Adrenal gland (tissue), 19 donors: Measurements from ENCODE around the gene TNC. TPM values are rescaled to one million over a fixed set of nuclear protein-coding genes. Genes with fewer than 3 reads are reported as not detected.

Experiments used
- DNase-seq, 7 donors: peaks; one replicate each; pipeline ENCODE4 v3.0.0-alpha.2; 2019 to 2020
- H3K27ac ChIP-seq, 5 donors: fragments of 200-600 bp; sonication (generic) in 4 of 5; 1 replicate in 3 of 5; 2 replicates in 2 of 5; pipeline versions ENCODE4 v1.5.1 to v1.8.0; 2016 to 2020; ENCODE audit warnings: mild to moderate bottlenecking in 1 of 5
- H3K27me3 ChIP-seq: fragments of 200-600 bp; 2 replicates; pipeline ENCODE4 v1.8.0; 2021
- H3K36me3 ChIP-seq, 2 donors: fragments of 200-600 bp; replicated peaks in 1 of 2; 1 replicate in 1 of 2; 2 replicates in 1 of 2; pipeline versions ENCODE4 v1.5.1 to v1.8.0; 2018 to 2022
- H3K4me1 ChIP-seq, 2 donors: fragments of 200-600 bp; replicated peaks in 1 of 2; 1 replicate in 1 of 2; 2 replicates in 1 of 2; pipeline versions ENCODE4 v1.5.1 to v1.8.0; 2018 to 2021
- H3K4me3 ChIP-seq, 4 donors: fragments of 200-600 bp; sonication (generic) in 3 of 4; one replicate each; pipeline ENCODE4 v1.5.1; 2016 to 2018
- H3K9me3 ChIP-seq, 3 donors: fragments of 200-600 bp; sonication (generic) in 1 of 3; replicated peaks in 1 of 3; 1 replicate in 2 of 3; 2 replicates in 1 of 3; pipeline versions ENCODE4 v1.5.1 to v1.8.0; 2016 to 2021
- POLR2A ChIP-seq, 2 donors: fragments of 450-650 bp; IDR thresholded peaks; one replicate each; pipeline ENCODE4 v1.6.1; 2017; ENCODE audit warnings: antibody characterized with exemption in 2 of 2, mild to moderate bottlenecking in 2 of 2, moderate library complexity in 1 of 2
- WGBS, 4 donors: extraction: QIAGEN DNeasy Blood & Tissue Kit in 2 of 4; methylation state at CpG; one replicate each; pipeline versions ENCODE4 v1.1.5 to v1.1.7; 2013 to 2017; 5-methylcytosine and 5-hydroxymethylcytosine counted together
- intact Hi-C, 2 donors: fragments of 100-400 bp; cut with DNase I; formaldehyde crosslinking; loops; one replicate each; pipeline versions ENCODE4 v1.14.1 to v1.15.0; 2022 to 2023
- long read RNA-seq, 10 donors: library from polyadenylated mRNA in 3 of 10; unstranded in 2 of 10; stranded (forward) in 1 of 10; transcript quantifications; one replicate each; pipeline ENCODE4 v2.0.0 and lab custom pipeline, GENCODE V29; 2021 to 2026
- polyA plus RNA-seq, 3 donors: library from polyadenylated mRNA; stranded (reverse); fragments of 200-250 nt in 2 of 3; fragments of 350-450 nt in 1 of 3; fragmentation: Illumina TruSeq in 1 of 3; extraction: RNeasy Lipid Tissue Mini Kit (QIAGEN cat#74804) in 1 of 3; gene quantifications; one replicate each; pipeline ENCODE4 v1.2.3, GENCODE V29; 2013 to 2014
- total RNA-seq, 9 donors: library from RNA; depleted of rRNA in 4 of 9; stranded (reverse); fragments of >200 nt in 4 of 9; fragments of 120-200 nt in 1 of 9; fragmentation: NEBNext Ultra II Directional in 1 of 9; extraction: Animal tissue kit (Norgen Biotek cat#: 25700) in 1 of 9; gene quantifications; one replicate each; pipeline versions ENCODE4 v1.1.0 to v1.2.4, GENCODE V29; 2013 to 2023
- TF ChIP-seq, protein P1 (sequence below), 6 experiments: fragments of 450-650 bp in 4 of 6; fragments of 200-600 bp in 2 of 6; sonication (generic) in 1 of 6; IDR thresholded peaks; 1 replicate in 5 of 6; 2 replicates in 1 of 6; pipeline versions ENCODE4 v1.5.1 to v1.8.0; 2016 to 2021; ENCODE audit warnings: antibody characterized with exemption in 6 of 6, mild to moderate bottlenecking in 2 of 6, moderate library complexity in 1 of 6
- donor health status: healthy with polysubstance abuse.
- donor health status: Bipolar disorder and iron deficiency.
- donor health status: DM: yes; HTN: yes; CAD: no.
- donor health status: DM: no; HTN: no; CAD: no.
- donor health status: DM: no; HTN: no; CAD: no.
- donor health status: DM: yes; HTN: yes; CAD: no.

Gene TNC
- total RNA-seq (10 to 100 TPM in 6 of 9 donors, 1 to 10 TPM in 3; 6.9 to 53.8 (median 12.1) TPM), polyA plus RNA-seq (1 to 10 TPM; 1.9 to 7.3 (median 2.7) TPM)
- long read RNA-seq, donor 1, result 0 reads
- long read RNA-seq, donor 2, result 0 reads
- long read RNA-seq, donor 3, result 0 reads
- long read RNA-seq, donor 4, partial matches to known transcripts, result 1 of 2 reads
- long read RNA-seq, donor 4, other reads (novel, unspliced or antisense), result 1 of 2 reads
- long read RNA-seq, donor 5, partial matches to known transcripts, result 4 of 30 reads
- long read RNA-seq, donor 5, other reads (novel, unspliced or antisense), result 26 of 30 reads
- long read RNA-seq, donor 6, result 0 reads
- long read RNA-seq, donor 7, result 0 reads
- long read RNA-seq, donor 8, partial matches to known transcripts, result 5 of 5 reads
- long read RNA-seq, donor 8, other reads (novel, unspliced or antisense), result 0 of 5 reads
- long read RNA-seq, donor 9, result 0 reads
- long read RNA-seq, donor 10, result 0 reads

DNA sequence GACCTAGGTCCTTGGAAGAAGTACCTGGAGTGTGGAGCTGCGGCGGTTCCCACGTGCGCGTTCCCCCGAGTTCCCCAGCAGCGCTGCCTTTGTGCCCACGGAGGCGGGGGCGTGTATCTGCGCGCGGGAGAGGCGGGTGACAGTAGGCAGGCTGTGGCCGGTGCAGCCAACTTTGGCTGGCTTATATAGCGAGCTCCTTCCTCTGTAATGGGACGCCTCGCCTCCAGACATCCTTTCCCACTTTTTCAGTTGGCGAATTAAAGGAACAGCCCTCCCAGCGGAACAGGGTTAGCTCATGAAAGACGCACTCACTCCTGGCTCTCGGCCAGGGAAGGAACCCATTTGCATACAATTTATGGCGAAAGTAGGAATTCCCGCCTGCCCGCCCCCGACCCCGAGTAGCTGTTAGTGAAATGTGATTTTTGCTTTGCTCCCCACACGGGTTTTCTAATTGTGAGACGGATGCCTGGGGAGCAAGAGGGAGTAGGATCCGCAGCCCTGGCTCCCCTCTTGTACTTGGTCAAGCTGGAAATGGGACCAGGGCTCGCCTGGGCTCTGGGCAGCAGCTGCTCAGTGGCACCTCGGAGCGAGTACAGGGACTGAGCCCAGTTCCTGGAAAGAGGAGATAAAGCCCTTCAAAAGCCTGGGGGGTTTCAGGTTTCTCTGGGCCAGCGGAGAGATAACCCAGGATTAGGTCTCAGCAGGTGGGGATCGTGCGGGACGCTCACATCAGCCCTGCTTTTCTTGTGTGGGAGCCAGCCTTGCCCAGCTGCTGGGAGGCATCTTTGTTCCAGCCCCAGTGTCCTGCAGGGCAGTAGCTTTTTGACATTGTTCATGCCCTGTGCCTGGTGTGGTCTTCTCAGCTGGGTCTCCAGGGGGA, at the start of gene TNC:
Gene TNC, minus strand, starts transcription at position 159 of the 880 bp plus-strand sequence. CDS start 27,139 bp downstream, outside the sequence.
- no peak for TF ChIP-seq POLR2A (IDR thresholded peaks at IDR 0.05)
- TF ChIP-seq, protein P1, sequence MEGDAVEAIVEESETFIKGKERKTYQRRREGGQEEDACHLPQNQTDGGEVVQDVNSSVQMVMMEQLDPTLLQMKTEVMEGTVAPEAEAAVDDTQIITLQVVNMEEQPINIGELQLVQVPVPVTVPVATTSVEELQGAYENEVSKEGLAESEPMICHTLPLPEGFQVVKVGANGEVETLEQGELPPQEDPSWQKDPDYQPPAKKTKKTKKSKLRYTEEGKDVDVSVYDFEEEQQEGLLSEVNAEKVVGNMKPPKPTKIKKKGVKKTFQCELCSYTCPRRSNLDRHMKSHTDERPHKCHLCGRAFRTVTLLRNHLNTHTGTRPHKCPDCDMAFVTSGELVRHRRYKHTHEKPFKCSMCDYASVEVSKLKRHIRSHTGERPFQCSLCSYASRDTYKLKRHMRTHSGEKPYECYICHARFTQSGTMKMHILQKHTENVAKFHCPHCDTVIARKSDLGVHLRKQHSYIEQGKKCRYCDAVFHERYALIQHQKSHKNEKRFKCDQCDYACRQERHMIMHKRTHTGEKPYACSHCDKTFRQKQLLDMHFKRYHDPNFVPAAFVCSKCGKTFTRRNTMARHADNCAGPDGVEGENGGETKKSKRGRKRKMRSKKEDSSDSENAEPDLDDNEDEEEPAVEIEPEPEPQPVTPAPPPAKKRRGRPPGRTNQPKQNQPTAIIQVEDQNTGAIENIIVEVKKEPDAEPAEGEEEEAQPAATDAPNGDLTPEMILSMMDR (IDR thresholded peaks at IDR 0.05), result no peak
- intact Hi-C loops, result no loop called here
- Histone ChIP-seq H3K36me3 (no peaks in the 10 kb centered on the region), H3K27me3 (peaks cover 22% of the 10 kb centered on the region), H3K9me3 (no peaks in the 10 kb centered on the region), H3K4me3 (peak within 1 kb of the TSS in 1 of 4 donors; percentile 43), H3K4me1 (peaks cover 0 to 15% of the 10 kb centered on the region in 2 donors), H3K27ac (peak within 1 kb of the TSS in 1 of 5 donors; percentile 49)
- WGBS, 4 donors, result 1 to 3% (median 1%) methylated on average over 11 to 37 of the region's 37 CpGs
- DNase-seq, result peak; percentile 20 to 66 (median 46)

DNA sequence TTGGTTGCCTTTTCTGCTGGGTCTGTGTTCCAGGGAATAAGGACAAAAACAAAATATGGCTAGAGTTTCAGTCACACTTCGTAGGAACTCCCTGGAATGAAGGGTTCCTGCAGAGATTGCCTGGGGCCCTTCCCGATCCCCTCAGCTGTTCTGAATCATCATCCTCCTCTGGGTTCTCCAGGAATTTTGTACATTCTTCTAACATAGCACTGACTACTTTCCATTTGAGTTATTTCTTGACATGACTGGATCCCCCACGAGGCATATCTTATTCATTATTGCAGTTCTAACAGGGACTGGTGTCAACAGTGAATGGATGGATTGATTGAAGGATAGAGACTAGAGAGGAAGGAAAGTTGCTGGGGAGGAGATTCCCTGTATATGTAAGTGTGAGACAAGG, 49.2 kb upstream of the TNC start:
- no peaks in the 10 kb centered on the region for H3K36me3 ChIP-seq
- TF ChIP-seq, protein P1 (IDR thresholded peaks at IDR 0.05), result no peak
- TF ChIP-seq POLR2A (IDR thresholded peaks at IDR 0.05), result no peak
- DNase-seq, result no peak
- H3K4me1 ChIP-seq, result no peaks in the 10 kb centered on the region
- no peak overlapping the region for H3K4me3 ChIP-seq
- no peaks in the 10 kb centered on the region for H3K9me3 ChIP-seq
- no peak overlapping the region for H3K27ac ChIP-seq
- intact Hi-C loops, result no loop called here
- WGBS, 4 donors, result 57 to 76% (median 66%) methylated on average over 3 of the region's 3 CpGs
- no peaks in the 10 kb centered on the region for H3K27me3 ChIP-seq

DNA sequence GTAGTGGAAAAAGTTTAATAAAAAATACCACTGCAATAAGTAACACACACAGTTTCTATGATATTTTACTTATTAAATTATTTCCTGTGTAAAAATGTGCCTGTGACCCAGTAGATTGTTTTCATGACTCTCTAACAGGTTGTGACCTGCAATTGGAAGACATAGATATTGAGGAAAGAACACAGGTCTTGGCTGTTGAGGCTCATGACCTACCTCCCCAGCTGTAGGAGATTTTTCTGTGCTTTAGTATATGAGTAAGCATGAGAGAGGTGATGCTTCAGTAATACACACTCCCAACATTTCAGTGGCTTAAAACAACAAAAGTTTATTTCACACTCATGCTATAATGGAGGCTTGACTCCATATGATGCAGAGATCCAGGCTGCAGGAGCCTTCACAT, 47.3 kb upstream of the TNC start:
- Histone ChIP-seq H3K9me3 (no peaks in the 10 kb centered on the region), H3K4me1 (no peaks in the 10 kb centered on the region)

More for the DNA sequence above, 47.3 kb upstream of the TNC start:
- no peak overlapping the region for H3K27ac ChIP-seq
- no peaks in the 10 kb centered on the region for H3K36me3 ChIP-seq
- intact Hi-C loops, result no loop called here
- H3K4me3 ChIP-seq, result no peak overlapping the region
- no peak for DNase-seq
- no peak for TF ChIP-seq POLR2A (IDR thresholded peaks at IDR 0.05)
- TF ChIP-seq, protein P1 (IDR thresholded peaks at IDR 0.05), result no peak
- H3K27me3 ChIP-seq, result no peaks in the 10 kb centered on the region
